ENCODE results near the gene TBC1D14. TPM values are rescaled to one million over a fixed set of nuclear protein-coding genes. Genes with fewer than 3 reads are reported as not detected.
A peak's percentile ranks its signal among the peaks of the same experiment; 100 is the strongest.

The TBC1D14 gene
- total and polyA plus RNA-seq, 9 of the 15 experiments (the other 6 are each of a cell fraction or from before 2014, with no cell fraction given): 2.1 to 59.6 (median 44.8) TPM

DNA sequence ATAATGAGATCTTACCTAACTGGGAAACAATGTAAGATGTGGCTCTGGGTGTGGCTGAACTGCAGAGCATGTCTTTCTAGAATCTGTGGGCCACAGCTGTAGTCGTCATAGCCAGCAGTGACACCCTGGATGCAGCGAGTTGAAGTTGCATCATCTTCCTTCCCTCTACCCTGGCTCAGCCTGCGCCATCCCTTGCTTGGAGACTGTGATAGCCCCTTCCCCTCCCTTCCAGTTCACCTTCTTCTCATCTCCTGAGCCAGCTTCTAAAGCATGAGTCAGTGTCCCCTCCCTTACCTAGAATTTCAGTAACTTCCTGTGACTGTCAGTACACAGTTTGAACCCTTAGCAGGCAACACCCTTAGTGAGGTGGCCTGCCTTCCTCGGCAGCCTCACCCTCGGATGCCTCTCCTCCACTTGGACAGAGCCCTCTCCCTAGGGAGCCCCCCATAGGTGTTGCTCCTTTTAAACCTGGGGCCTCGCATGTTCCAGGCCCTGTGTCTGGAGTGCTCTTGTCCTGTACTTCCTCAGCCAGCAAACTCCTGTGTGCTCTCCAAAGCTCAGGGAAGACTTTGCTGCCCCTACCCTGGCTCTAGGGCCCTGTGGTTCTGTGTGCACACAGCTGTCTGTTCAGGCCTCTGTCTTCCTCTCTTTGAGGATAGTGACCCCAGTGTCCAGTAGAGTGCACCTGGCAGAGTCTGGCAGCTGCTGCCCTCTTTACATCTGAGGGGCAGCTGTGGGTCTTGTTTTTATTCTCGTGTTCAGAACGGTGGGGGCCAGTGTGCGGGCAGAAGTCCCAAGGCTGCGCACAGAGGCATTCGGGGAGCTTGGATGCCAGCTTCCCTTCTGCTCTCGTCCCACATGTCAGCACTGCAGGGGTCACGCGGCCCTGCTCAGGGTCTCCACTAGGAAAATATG is 89.8 kb downstream of the TBC1D14 start (continued):
- TF ChIP-seq, protein P1, sequence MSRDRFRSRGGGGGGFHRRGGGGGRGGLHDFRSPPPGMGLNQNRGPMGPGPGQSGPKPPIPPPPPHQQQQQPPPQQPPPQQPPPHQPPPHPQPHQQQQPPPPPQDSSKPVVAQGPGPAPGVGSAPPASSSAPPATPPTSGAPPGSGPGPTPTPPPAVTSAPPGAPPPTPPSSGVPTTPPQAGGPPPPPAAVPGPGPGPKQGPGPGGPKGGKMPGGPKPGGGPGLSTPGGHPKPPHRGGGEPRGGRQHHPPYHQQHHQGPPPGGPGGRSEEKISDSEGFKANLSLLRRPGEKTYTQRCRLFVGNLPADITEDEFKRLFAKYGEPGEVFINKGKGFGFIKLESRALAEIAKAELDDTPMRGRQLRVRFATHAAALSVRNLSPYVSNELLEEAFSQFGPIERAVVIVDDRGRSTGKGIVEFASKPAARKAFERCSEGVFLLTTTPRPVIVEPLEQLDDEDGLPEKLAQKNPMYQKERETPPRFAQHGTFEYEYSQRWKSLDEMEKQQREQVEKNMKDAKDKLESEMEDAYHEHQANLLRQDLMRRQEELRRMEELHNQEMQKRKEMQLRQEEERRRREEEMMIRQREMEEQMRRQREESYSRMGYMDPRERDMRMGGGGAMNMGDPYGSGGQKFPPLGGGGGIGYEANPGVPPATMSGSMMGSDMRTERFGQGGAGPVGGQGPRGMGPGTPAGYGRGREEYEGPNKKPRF (IDR thresholded peaks at IDR 0.05; ENCODE audit: low read depth, low read length): no peak
- TF ChIP-seq, protein P2, sequence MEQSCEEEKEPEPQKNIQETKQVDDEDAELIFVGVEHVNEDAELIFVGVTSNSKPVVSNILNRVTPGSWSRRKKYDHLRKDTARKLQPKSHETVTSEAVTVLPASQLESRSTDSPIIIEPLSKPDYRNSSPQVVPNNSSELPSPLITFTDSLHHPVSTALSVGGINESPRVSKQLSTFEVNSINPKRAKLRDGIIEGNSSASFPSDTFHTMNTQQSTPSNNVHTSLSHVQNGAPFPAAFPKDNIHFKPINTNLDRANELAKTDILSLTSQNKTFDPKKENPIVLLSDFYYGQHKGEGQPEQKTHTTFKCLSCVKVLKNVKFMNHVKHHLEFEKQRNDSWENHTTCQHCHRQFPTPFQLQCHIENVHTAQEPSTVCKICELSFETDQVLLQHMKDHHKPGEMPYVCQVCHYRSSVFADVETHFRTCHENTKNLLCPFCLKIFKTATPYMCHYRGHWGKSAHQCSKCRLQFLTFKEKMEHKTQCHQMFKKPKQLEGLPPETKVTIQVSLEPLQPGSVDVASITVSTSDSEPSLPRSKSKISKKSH (CRISPR knock-in tag; IDR thresholded peaks at IDR 0.05): no peak
- TF ChIP-seq, protein P3, sequence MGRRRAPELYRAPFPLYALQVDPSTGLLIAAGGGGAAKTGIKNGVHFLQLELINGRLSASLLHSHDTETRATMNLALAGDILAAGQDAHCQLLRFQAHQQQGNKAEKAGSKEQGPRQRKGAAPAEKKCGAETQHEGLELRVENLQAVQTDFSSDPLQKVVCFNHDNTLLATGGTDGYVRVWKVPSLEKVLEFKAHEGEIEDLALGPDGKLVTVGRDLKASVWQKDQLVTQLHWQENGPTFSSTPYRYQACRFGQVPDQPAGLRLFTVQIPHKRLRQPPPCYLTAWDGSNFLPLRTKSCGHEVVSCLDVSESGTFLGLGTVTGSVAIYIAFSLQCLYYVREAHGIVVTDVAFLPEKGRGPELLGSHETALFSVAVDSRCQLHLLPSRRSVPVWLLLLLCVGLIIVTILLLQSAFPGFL (CRISPR knock-in tag; IDR thresholded peaks at IDR 0.05): no peak
- TF ChIP-seq, protein P4, sequence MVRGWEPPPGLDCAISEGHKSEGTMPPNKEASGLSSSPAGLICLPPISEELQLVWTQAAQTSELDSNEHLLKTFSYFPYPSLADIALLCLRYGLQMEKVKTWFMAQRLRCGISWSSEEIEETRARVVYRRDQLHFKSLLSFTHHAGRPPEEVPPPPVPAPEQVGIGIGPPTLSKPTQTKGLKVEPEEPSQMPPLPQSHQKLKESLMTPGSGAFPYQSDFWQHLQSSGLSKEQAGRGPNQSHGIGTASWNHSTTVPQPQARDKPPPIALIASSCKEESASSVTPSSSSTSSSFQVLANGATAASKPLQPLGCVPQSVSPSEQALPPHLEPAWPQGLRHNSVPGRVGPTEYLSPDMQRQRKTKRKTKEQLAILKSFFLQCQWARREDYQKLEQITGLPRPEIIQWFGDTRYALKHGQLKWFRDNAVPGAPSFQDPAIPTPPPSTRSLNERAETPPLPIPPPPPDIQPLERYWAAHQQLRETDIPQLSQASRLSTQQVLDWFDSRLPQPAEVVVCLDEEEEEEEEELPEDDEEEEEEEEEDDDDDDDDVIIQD (CRISPR knock-in tag; IDR thresholded peaks at IDR 0.05): no peak
- TF ChIP-seq SMARCC2 (IDR thresholded peaks at IDR 0.05; ENCODE audit: low read depth) (no peak), TCF3 (CRISPR knock-in tag; IDR thresholded peaks at IDR 0.05) (no peak; the same call in none of the 2 replicates), PTRF (tag; IDR thresholded peaks at IDR 0.05) (no peak), SRSF1 (IDR thresholded peaks at IDR 0.05; ENCODE audit: low read depth, low read length) (no peak), JUN (IDR thresholded peaks at IDR 0.05; ENCODE audit: borderline replicate concordance, low read depth, low read length) (peak; percentile 68; the same call in 1 of the 2 replicates), JUN (CRISPR knock-in tag; IDR thresholded peaks at IDR 0.05; ENCODE audit: borderline replicate concordance) (no peak), SRSF9 (IDR thresholded peaks at IDR 0.05; ENCODE audit: borderline replicate concordance, low read depth, low read length) (no peak), RB1 (IDR thresholded peaks at IDR 0.05; ENCODE audit: low read depth) (no peak), MAFK (IDR thresholded peaks at IDR 0.05; ENCODE audit: low read length) (no peak), EP400 (IDR thresholded peaks at IDR 0.05) (peak; percentile 63), CCNT2 (IDR thresholded peaks at IDR 0.05; ENCODE audit: borderline replicate concordance, extremely low read depth, insufficient read length, low read depth, low read length) (no peak), IRF2 (CRISPR knock-in tag; IDR thresholded peaks at IDR 0.05) (no peak), RUNX1 (IDR thresholded peaks at IDR 0.05; ENCODE audit: low read depth) (no peak), FOSL1 (tag; conservative IDR thresholded peaks at IDR 0.05) (peak; percentile 51), CBX5 (IDR thresholded peaks at IDR 0.05; ENCODE audit: borderline replicate concordance, low read depth) (no peak), TARDBP (IDR thresholded peaks at IDR 0.05) (no peak), HIVEP1 (CRISPR knock-in tag; IDR thresholded peaks at IDR 0.05) (no peak), ETS2 (tag; IDR thresholded peaks at IDR 0.05; ENCODE audit: borderline replicate concordance, poor library complexity, severe bottlenecking) (no peak)

All from K562 (cell line).